ENCODE measurements around the gene RNF182.
"Not testable (repeated sequence)": the region's sequence is repeated elsewhere in the genome, so short reads cannot be mapped to it uniquely, and the experiment has no call there.

The RNF182 gene

DNA sequence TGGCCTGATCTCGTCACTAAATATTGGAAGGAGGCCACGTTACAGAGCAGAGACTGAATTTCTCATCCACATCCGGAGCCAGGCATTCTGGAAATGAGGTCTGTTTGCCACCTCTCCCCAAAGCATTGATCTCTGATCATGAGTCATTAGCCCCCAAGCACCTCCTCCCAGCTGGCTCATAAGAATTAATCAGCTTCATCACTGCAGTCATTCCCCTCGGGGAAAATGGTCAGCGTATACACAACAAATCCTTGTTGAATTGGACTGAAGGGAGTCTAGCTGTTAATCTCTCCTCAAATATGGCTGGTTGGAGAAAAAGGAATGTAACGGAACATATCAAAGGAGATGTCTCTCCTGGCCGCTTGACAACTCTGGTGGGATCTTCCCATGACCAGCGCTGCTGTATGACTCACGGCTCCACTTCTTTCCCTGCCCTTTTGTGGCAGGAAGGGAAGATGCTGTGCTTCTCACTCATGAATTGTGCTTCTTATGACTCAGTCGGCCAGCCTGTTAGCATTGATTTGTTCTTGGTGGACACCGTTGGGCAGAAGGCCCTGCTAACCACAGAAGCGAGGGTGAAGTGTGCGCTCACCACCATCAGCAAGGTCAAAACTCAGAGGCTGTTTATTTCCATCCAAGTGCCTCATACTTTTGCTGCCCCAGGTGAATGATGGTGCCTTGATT lies 76.7 kb downstream of the RNF182 start:
- DNase-seq (ENCODE audit: low read depth), result peak; percentile 98

GRCh38 chr6:14002176-14002947 lies 77.6 kb downstream of the RNF182 start:
- DNase-seq (ENCODE audit: low read depth), result no peak

DNA sequence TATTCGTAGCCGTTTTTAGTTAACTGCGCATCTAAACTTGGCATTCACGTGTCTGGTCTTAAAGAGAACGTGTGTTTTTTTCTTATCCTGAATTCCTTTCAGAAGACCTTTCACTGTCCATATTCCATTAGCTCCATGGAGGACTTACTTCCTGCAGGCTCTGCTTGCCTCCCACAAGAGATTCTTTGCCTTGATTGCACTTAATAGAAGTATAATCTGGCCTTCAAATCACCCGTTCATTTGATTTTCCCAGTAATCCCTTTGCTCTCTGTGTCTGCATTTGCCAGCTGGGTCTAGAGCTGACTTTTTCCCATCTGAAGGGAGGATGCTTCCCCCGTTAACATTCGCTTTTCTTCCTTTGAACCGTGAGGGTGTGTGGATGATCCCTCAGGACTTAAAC lies 79.5 kb downstream of the RNF182 start:
- DNase-seq (ENCODE audit: low read depth), result no peak

- no peak for DNase-seq (ENCODE audit: low read depth)
Measured at GRCh38 chr6:14008809-14009208, 84.1 kb downstream of the RNF182 start.

GRCh38 chr6:14009431-14009830 lies 84.7 kb downstream of the RNF182 start:
- no peak for DNase-seq (ENCODE audit: low read depth)

- DNase-seq (ENCODE audit: low read depth), result no peak
Measured at GRCh38 chr6:14010275-14010674, 85.5 kb downstream of the RNF182 start.

GRCh38 chr6:14012313-14013030 lies 87.7 kb downstream of the RNF182 start:
- no peak for DNase-seq (ENCODE audit: low read depth)

DNA sequence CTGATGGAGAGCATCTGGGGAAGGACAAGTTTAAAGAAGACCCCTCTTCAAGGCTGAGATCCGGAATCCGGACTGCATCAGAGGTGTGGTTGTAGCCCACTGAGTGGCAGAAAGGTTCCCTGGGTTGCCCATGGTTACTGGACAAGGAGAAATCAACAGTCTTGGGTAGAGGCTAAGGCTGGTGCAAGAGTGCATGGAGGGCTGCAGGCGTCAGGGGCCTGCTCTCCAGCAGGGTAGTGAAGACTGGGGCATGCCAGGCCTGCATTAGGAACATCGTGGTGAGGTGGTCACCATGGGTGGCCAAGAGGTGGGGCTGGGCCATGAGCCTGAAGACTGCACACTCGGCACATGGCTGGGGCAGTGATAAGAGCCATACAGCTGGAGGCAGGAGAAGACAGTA lies 91.2 kb downstream of the RNF182 start:
- DNase-seq (ENCODE audit: low read depth), result no peak

DNA sequence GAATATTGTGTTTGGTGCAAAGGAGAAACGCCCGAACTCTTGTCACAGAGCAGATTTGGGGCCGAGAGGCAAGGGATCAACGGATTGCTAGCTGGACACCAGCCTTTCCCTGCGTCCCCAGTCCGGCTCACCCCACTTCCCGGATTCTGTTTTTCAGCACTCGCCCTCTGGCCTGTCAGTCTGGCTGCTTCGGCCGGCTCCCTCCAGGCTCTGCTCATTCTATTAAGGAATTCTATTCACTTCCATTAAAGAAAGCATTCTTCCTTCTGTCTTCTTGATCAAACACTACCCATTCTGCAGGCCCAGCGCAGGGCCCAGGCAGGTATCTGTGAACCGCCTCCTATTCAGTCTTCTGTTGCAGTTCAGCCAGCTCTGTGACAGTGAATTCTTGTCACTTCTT lies 91.7 kb downstream of the RNF182 start:
- DNase-seq (ENCODE audit: low read depth), result no peak

DNA sequence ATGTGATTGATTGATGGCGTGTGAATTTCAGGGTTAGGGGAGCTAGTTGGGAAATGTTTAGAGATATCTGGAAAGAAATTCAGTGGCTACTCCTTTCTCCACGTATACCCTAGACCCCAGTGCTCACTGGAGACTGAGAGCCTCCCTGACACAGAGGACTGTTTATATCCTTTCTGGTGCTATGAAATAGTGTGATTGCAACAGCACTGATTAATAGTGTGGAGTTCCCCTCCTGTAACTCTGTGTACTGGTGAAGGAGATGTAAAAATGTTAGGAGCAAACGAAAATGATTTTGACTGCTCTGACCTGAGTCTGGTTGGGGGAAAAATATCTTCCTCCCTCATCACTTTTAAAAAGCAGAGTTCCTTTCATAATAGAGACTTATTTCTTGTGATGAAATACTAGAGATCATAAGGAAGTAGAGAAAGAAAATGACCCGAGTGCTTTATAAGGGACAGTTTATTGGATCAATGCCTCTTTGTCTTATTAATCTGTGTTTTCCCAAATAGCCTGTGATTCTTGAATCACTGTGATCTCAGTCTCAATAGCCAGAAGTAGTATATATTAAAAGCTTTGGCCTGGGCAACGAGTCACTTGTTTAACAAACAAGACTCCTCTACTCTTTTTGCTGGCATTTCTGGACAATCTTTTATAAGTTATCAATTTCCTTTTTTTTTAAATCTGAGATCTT lies 92.3 kb downstream of the RNF182 start:
- no peak for DNase-seq (ENCODE audit: low read depth)

DNA sequence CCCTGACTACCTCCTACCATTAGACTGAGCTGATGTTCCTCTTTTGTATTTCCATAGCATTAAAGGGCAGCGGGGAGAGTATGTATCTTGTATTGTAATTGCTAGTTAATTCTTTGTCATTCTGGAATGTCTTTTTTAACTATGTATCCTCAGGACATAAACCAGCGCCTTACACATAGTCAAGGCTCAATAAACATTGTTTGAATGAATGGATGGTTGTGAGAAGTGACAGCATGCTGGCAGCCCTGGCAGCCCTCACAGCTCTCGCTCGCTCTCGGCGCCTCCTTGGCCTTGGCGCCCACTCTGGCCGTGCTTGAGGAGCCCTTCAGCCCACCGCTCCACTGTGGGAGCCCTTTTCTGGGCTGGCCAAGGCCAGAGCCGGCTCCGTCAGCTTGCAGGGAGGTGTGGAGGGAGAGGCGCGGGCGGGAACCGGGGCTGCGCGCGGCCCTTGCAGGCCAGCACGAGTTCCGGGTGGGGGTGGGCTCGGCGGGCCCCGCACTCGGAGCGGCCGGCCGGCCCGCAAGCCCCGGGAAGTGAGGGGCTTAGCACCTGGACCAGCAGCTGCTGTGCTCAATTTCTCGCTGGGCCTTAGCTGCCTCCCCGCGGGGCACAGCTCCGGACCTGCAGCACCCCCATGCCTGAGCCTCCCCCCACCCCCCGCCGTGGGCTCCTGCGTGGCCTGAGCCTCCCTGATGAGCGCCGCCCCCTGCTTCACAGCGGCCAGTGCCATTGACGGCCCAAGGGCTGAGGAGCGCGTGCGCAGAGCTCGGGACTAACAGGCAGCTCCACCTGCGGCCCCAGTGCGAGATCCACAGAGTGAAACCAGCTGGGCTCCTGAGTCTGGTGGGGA lies 93.1 kb downstream of the RNF182 start:
- DNase-seq (ENCODE audit: low read depth), result no peak

DNA sequence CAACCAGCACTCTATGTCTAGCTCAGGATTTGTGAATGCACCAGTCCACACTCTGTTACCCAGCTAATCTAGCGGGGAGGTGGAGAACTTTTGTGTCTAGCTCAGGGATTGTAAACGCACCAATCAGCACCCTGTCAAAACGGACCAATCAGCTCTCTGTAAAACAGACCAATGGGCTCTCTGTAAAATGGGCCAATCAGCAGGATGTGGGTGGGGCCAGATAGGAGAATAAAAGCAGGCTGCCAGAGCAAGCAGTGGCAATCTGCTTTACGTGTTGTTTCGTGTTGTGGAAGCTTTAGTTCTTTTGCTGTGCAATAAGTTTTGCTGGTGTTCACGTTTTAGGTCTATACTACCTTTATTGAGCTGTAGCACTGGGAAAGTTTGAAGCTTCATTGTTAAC lies 93.8 kb downstream of the RNF182 start:
- DNase-seq (ENCODE audit: low read depth), result not testable (repeated sequence)

DNA sequence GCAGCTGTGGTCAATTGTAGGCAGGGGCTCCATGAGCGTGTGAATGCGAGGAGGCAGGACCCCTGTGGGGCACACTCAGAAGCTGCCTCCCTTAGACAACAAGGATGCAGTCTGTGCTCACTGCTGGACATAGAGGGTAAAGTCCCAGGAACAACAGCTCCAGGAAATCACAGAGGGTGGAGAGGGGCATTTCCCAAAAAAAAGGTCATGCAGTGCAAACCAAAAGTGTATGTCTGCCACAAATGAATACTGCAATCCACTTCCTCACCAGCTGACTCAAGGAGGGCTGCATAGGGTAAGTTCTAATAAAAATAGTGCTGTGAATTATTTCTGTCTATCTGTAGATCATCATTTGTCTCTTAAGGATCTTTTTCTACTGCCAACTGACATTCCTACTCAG lies 95.8 kb downstream of the RNF182 start:
- DNase-seq (ENCODE audit: low read depth), result no peak

GRCh38 chr6:14021449-14021848 lies 96.7 kb downstream of the RNF182 start:
- DNase-seq (ENCODE audit: low read depth), result no peak

GRCh38 chr6:14022673-14023072 lies 97.9 kb downstream of the RNF182 start:
- no peak for DNase-seq (ENCODE audit: low read depth)

DNA sequence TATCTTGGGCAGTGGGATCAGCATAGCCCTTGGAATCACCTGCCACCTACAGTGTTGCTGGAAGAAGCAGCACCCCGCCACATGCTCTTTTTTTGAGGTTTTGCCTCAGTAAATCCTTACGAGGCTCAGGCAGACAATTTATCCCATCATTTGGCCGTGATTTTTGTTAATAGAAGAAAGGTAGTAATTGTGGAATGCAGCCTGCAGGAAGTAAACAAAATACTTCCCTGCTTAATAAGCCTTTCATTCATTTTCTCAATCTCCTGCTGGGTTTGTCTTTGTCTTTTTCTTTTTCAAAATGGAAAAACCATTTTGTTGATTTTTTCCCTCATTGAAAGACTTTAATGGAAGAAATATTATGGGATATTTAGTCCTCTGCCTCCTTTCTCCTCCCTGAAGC lies 99.1 kb downstream of the RNF182 start:
- no peak for DNase-seq (ENCODE audit: low read depth)

GRCh38 chr6:14025160-14025559 lies 100.4 kb downstream of the RNF182 start:
- DNase-seq (ENCODE audit: low read depth), result no peak

- peak; percentile 35 for DNase-seq (ENCODE audit: low read depth)
Measured at GRCh38 chr6:14026831-14027539, 102.2 kb downstream of the RNF182 start.

DNA sequence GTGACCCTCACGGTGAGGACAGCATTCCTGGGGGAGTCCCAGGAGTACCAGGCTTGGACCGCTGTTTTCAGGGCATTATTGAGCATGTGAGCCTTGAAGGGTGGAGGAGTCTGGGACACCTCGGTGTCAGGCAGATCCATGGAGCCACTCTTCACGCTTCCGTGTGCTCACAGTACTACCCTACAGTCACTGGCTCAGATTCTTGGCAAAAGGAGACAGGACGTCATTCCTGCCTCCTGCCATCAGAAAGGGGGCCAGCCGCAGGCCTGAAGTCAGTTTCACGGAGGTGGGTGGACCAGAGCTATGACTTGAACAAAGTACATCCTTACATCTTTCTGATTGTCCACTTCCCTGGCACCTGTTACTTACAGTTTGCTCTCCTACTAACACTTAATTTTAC lies 103.9 kb downstream of the RNF182 start:
- DNase-seq (ENCODE audit: low read depth), result no peak

DNA sequence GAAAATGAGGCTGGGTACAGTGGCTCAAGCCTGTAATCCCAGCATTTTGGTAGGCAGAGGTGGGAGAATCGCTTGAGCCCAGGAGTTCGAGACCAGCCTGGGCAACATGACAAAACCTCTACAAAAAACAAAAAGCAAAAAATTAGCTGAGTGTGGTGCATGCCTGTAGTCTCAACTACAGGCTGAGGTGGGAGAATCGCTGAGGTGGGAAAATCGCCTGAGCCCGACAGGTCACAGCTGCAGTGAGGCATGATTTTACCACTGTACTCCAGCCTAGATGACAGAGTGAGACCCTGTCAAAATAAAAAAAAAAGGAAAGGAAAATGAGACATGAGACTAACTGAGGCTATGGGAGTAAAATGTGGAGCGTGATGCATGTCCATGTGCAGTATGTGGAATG lies 104.9 kb downstream of the RNF182 start:
- DNase-seq (ENCODE audit: low read depth), result no peak
